Breast epithelium (tissue), 4 donors: ENCODE results near the gene ANLN. TPM values are rescaled to one million over a fixed set of nuclear protein-coding genes. Genes with fewer than 3 reads are reported as not detected.

ENCODE experiments used
- DNase-seq, 2 donors: peaks; one replicate each; pipeline ENCODE4 v3.0.0-alpha.2; 2019; ENCODE audit warnings: low spot score in 2 of 2
- H3K27ac ChIP-seq, 2 donors: fragments of 200-600 bp; sonication (generic) in 1 of 2; one replicate each; pipeline ENCODE4 v1.5.1; 2016 to 2019; ENCODE audit warnings: mild to moderate bottlenecking in 1 of 2
- H3K27me3 ChIP-seq, 2 donors: fragments of 200-600 bp; sonication (generic) in 1 of 2; one replicate each; pipeline versions ENCODE4 v1.5.1 to v1.6.0; 2017 to 2019; ENCODE audit warnings: control low read depth in 1 of 2, mild to moderate bottlenecking in 1 of 2
- H3K36me3 ChIP-seq: fragments of 200-600 bp; one replicate; pipeline ENCODE4 v1.5.1; 2019
- H3K4me1 ChIP-seq, 2 donors: fragments of 200-600 bp; sonication (generic); one replicate each; pipeline ENCODE4 v1.5.1; 2016 to 2019; ENCODE audit warnings: control low read depth in 1 of 2
- H3K4me3 ChIP-seq, 3 donors: fragments of 200-600 bp; sonication (generic); 1 replicate in 2 of 3; 2 replicates in 1 of 3; pipeline ENCODE4 v1.5.1; 2016 to 2019; ENCODE audit warnings: mild to moderate bottlenecking in 3 of 3, moderate library complexity in 2 of 3
- H3K9me3 ChIP-seq, 2 donors: fragments of 200-600 bp; sonication (generic) in 1 of 2; one replicate each; pipeline ENCODE4 v1.5.1; 2016 to 2019; ENCODE audit warnings: control low read depth in 1 of 2
- POLR2A ChIP-seq: fragments of 450-650 bp; IDR thresholded peaks from one replicate; pipeline ENCODE4 v1.6.1; 2016; ENCODE audit warnings: antibody characterized with exemption, mild to moderate bottlenecking, moderate library complexity
- POLR2AphosphoS5 ChIP-seq, 3 donors: sonication (generic); formaldehyde crosslinking; IDR thresholded peaks; one replicate each; pipeline ENCODE4 v1.6.1; 2017; ENCODE audit warnings: antibody characterized with exemption in 3 of 3
- intact Hi-C: fragments of 100-400 bp; cut with DNase I; formaldehyde crosslinking; loops from one replicate; pipeline ENCODE4 v1.15.1; 2023; ENCODE audit warnings: low total_unique reads
- total RNA-seq, 3 donors: library from RNA; depleted of rRNA; stranded (reverse); fragments of >200 nt; gene quantifications; one replicate each; pipeline ENCODE4 v1.1.0, GENCODE V29; 2016
- TF ChIP-seq, protein P1 (sequence below), 3 donors: fragments of 450-650 bp; IDR thresholded peaks; one replicate each; pipeline ENCODE4 v1.5.1; 2016 to 2017; ENCODE audit warnings: antibody characterized with exemption in 3 of 3, mild to moderate bottlenecking in 3 of 3, moderate library complexity in 3 of 3

Gene ANLN
- total RNA-seq, 3 donors from 2014 or later: 2.3 to 5.4 (median 5.0) TPM

- intact Hi-C loops: no loop called here
- Histone ChIP-seq H3K4me1 (no peaks in the 10 kb centered on the region), H3K36me3 (no peaks in the 10 kb centered on the region), H3K27me3 (no peaks in the 10 kb centered on the region), H3K4me3 (no peak overlapping the region), H3K27ac (no peak overlapping the region), H3K9me3 (no peaks in the 10 kb centered on the region)
- no peak for TF ChIP-seq POLR2A
- no peak for TF ChIP-seq POLR2AphosphoS5 (IDR thresholded peaks at IDR 0.05)
- DNase-seq: no peak
Measured at GRCh38 chr7:36348771-36349170, 40.9 kb upstream of the ANLN start.

DNA sequence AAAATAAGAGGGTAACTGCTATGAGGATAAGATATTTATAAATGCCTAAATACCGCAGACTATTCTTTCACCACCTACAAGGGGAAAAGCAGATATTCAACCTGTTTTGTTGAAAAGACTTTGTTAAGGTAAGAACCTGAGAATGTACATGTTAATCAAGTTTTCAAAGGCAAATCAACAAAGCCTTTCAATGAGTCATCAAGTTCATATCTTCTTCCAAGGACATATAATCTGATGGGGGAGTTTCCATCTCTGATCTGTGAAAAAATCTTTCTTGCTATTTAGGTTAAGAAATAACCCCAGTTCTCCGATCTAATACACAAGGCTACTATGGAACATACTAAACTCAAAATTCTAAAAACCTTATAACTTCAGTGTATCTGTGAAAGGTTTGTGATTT is 40.0 kb upstream of the ANLN start:
- intact Hi-C loops: no loop called here
- no peak for TF ChIP-seq POLR2A
- TF ChIP-seq, protein P1, sequence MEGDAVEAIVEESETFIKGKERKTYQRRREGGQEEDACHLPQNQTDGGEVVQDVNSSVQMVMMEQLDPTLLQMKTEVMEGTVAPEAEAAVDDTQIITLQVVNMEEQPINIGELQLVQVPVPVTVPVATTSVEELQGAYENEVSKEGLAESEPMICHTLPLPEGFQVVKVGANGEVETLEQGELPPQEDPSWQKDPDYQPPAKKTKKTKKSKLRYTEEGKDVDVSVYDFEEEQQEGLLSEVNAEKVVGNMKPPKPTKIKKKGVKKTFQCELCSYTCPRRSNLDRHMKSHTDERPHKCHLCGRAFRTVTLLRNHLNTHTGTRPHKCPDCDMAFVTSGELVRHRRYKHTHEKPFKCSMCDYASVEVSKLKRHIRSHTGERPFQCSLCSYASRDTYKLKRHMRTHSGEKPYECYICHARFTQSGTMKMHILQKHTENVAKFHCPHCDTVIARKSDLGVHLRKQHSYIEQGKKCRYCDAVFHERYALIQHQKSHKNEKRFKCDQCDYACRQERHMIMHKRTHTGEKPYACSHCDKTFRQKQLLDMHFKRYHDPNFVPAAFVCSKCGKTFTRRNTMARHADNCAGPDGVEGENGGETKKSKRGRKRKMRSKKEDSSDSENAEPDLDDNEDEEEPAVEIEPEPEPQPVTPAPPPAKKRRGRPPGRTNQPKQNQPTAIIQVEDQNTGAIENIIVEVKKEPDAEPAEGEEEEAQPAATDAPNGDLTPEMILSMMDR (IDR thresholded peaks at IDR 0.05): no peak
- TF ChIP-seq POLR2AphosphoS5 (IDR thresholded peaks at IDR 0.05): no peak

GRCh38 chr7:36355490-36355889 is 34.2 kb upstream of the ANLN start:
- Histone ChIP-seq H3K9me3 (no peaks in the 10 kb centered on the region), H3K4me3 (no peak overlapping the region), H3K36me3 (no peaks in the 10 kb centered on the region), H3K27ac (no peak overlapping the region), H3K27me3 (no peaks in the 10 kb centered on the region), H3K4me1 (no peaks in the 10 kb centered on the region)
- intact Hi-C loops: no loop called here
- no peak for TF ChIP-seq POLR2AphosphoS5 (IDR thresholded peaks at IDR 0.05)
- TF ChIP-seq, protein P1 (IDR thresholded peaks at IDR 0.05): no peak
- DNase-seq: no peak

More for the DNA sequence above, 40.0 kb upstream of the ANLN start:
- no peaks in the 10 kb centered on the region for H3K36me3 ChIP-seq
- H3K9me3 ChIP-seq: no peaks in the 10 kb centered on the region
- no peak overlapping the region for H3K4me3 ChIP-seq
- no peaks in the 10 kb centered on the region for H3K27me3 ChIP-seq
- no peak overlapping the region for H3K27ac ChIP-seq
- H3K4me1 ChIP-seq: no peaks in the 10 kb centered on the region
- no peak for DNase-seq

GRCh38 chr7:36357054-36357453 is 32.6 kb upstream of the ANLN start:
- H3K4me3 ChIP-seq: no peak overlapping the region
- no peak overlapping the region for H3K27ac ChIP-seq
- no peak for TF ChIP-seq POLR2A
- TF ChIP-seq POLR2AphosphoS5 (IDR thresholded peaks at IDR 0.05): no peak
- TF ChIP-seq, protein P1 (IDR thresholded peaks at IDR 0.05): no peak
- H3K27me3 ChIP-seq: no peaks in the 10 kb centered on the region
- intact Hi-C loops: no loop called here
- H3K36me3 ChIP-seq: no peaks in the 10 kb centered on the region
- DNase-seq: no peak
- H3K9me3 ChIP-seq: no peaks in the 10 kb centered on the region
- no peaks in the 10 kb centered on the region for H3K4me1 ChIP-seq

GRCh38 chr7:36358589-36358988 is 31.1 kb upstream of the ANLN start:
- intact Hi-C loops: no loop called here

More at GRCh38 chr7:36358589-36358988, 31.1 kb upstream of the ANLN start:
- no peak overlapping the region for H3K27ac ChIP-seq
- H3K9me3 ChIP-seq: no peaks in the 10 kb centered on the region
- DNase-seq: no peak
- no peaks in the 10 kb centered on the region for H3K4me1 ChIP-seq
- no peaks in the 10 kb centered on the region for H3K36me3 ChIP-seq
- TF ChIP-seq, protein P1 (IDR thresholded peaks at IDR 0.05): no peak
- no peak for TF ChIP-seq POLR2AphosphoS5 (IDR thresholded peaks at IDR 0.05)
- no peak for TF ChIP-seq POLR2A
- no peaks in the 10 kb centered on the region for H3K27me3 ChIP-seq
- H3K4me3 ChIP-seq: no peak overlapping the region
